Endodermal cell (in vitro differentiated cells): ENCODE measurements around the gene BTN1A1. TPM values are rescaled to one million over a fixed set of nuclear protein-coding genes. Genes with fewer than 3 reads are reported as not detected.

ENCODE experiments used
- DNase-seq: peaks from one replicate; pipeline ENCODE4 v3.0.0-alpha.2; 2017
- H3K27ac ChIP-seq: 2 replicates; pipeline ENCODE4 v1.5.1; 2013; ENCODE audit warnings: mild to moderate bottlenecking, low read depth, low read length, moderate library complexity
- H3K27me3 ChIP-seq: 2 replicates; pipeline ENCODE4 v1.6.1; 2013; ENCODE audit warnings: mild to moderate bottlenecking, low read length, moderate library complexity; ENCODE audit not compliant: insufficient read depth, control insufficient read depth, poor library complexity, severe bottlenecking
- H3K36me3 ChIP-seq: 2 replicates; pipeline ENCODE4 v1.7.0; 2013; ENCODE audit warnings: mild to moderate bottlenecking, low read length, moderate library complexity; ENCODE audit not compliant: control insufficient read depth, insufficient read depth
- H3K4me1 ChIP-seq: one replicate; pipeline ENCODE4 v1.7.0; 2013; ENCODE audit warnings: low read length; ENCODE audit not compliant: control insufficient read depth, insufficient read depth
- H3K4me3 ChIP-seq: 2 replicates; pipeline ENCODE4 v1.5.1; 2013; ENCODE audit warnings: mild to moderate bottlenecking, low read length, moderate library complexity
- H3K9ac ChIP-seq: 2 replicates; pipeline ENCODE4 v1.6.1; 2013; ENCODE audit warnings: mild to moderate bottlenecking, low read length, moderate library complexity; ENCODE audit not compliant: poor library complexity, severe bottlenecking; ENCODE audit errors: extremely low read depth
- H3K9me3 ChIP-seq: 2 replicates; pipeline ENCODE4 v1.6.1; 2013; ENCODE audit warnings: mild to moderate bottlenecking, low read length, moderate library complexity; ENCODE audit not compliant: control insufficient read depth
- H3K27ac Mint-ChIP-seq: 2 replicates; pipeline ENCODE4 v1.8.0; 2020; ENCODE audit warnings: mixed read lengths
- H3K27me3 Mint-ChIP-seq: 2 replicates; pipeline ENCODE4 v1.8.0; 2021; ENCODE audit warnings: mild to moderate bottlenecking, mixed read lengths; ENCODE audit not compliant: insufficient read depth
- H3K36me3 Mint-ChIP-seq: 2 replicates; pipeline ENCODE4 v1.8.0; 2020; ENCODE audit warnings: low read depth, mixed read lengths
- H3K4me1 Mint-ChIP-seq: 2 replicates; pipeline ENCODE4 v1.8.0; 2020; ENCODE audit warnings: mixed read lengths
- H3K4me3 Mint-ChIP-seq: 2 replicates; pipeline ENCODE4 v1.8.0; 2020; ENCODE audit warnings: mild to moderate bottlenecking, moderate library complexity, mixed read lengths
- H3K9me3 Mint-ChIP-seq: 2 replicates; pipeline ENCODE4 v1.8.0; 2020; ENCODE audit warnings: mild to moderate bottlenecking, mixed read lengths
- CTCF ChIP-seq: fragments of 200-600 bp; sonication (generic); conservative IDR thresholded peaks from 2 replicates; pipeline ENCODE4 v1.5.0; 2021; ENCODE audit warnings: antibody characterized with exemption, mild to moderate bottlenecking
- WGBS, 2 experiments: methylation state at CpG; one replicate each; pipeline versions ENCODE4 v1.1.5 to v1.1.7; 2013; ENCODE audit warnings: missing lambda C conversion rate in 2 of 2, mixed read lengths in 1 of 2; ENCODE audit not compliant: insufficient coverage in 1 of 2, insufficient read length in 1 of 2; 5-methylcytosine and 5-hydroxymethylcytosine counted together
- total RNA-seq, 2 donors: library from RNA; stranded (reverse); fragmentation: NEBNext Ultra II Directional in 1 of 2; extraction: Animal tissue kit (Norgen Biotek cat#: 25700) in 1 of 2; gene quantifications; 2 replicates in 1 of 2; 3 replicates in 1 of 2; pipeline ENCODE4 v1.2.1, GENCODE V29; 2021

The BTN1A1 gene
- total RNA-seq, 2 donors from 2014 or later = 0.11 TPM; not detected in 1

- no peaks in the 10 kb centered on the region for H3K36me3 ChIP-seq
- peaks cover 1% of the 10 kb centered on the region for H3K9me3 Mint-ChIP-seq
- no peak for TF ChIP-seq CTCF
These were observed 8.5 kb upstream of the BTN1A1 start for GRCh38 chr6:26491604-26492003.

DNA sequence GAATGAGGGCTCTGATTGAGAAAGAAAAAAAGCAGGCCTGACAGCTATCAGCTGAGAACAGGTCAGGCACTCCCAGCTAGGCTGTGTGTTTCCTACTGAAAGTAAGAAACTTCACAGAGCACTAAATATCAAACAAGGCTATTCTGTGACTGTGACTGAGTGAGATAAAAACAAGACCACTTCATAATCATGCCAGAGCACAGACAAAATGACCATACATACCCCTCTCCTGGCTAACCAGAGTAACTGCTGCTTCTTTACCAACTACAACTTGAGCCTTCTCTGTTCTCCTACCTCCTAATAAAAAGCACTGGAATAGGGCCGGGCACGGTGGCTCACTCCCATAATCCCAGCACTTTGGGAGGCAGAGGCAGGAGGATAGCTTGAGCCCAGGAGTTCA, 6.8 kb upstream of the BTN1A1 start:
- 60 to 87% methylated on average over 2 of the region's 2 CpGs for WGBS, 2 experiments

More at GRCh38 chr6:26491604-26492003, 8.5 kb upstream of the BTN1A1 start:
- Histone ChIP-seq H3K9me3 (no peaks in the 10 kb centered on the region), H3K4me1 (peaks cover 2% of the 10 kb centered on the region), H3K9ac (no peak overlapping the region), H3K4me3 (no peak overlapping the region), H3K27ac (no peak overlapping the region), H3K27me3 (no peaks in the 10 kb centered on the region)
- no peaks in the 10 kb centered on the region for H3K36me3 Mint-ChIP-seq
- H3K4me1 Mint-ChIP-seq = peaks cover 10% of the 10 kb centered on the region
- peaks cover 20% of the 10 kb centered on the region for H3K27me3 Mint-ChIP-seq
- H3K27ac Mint-ChIP-seq = no peak overlapping the region
- no peak overlapping the region for H3K4me3 Mint-ChIP-seq
- 71 to 88% methylated on average over 3 to 5 of the region's 5 CpGs for WGBS, 2 experiments
- no peak for DNase-seq

DNA sequence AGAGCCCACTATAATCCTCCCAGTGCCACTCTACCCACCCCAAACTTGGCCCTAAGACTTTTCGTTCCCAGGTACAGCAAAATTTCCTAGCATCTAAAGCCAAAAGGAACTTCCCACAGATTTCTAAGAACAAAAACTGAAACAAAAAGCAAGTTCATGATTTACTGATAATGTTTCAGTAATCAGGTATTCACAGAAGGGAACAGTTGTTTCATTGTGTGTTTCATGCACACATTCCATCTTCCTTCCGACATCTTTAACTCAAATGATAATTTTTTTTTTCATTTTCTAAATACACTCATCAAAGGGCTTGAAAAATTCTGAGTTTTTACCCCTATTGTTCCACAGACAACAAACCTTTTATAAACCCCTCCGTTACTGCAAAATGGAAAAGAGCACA, 6.0 kb upstream of the BTN1A1 start:
- WGBS, 2 experiments = 96 to 100% methylated on average over 1 to 3 of the region's 3 CpGs
- Mint-ChIP-seq H3K9me3 (no peaks in the 10 kb centered on the region), H3K27ac (no peak overlapping the region), H3K27me3 (peaks cover 19% of the 10 kb centered on the region), H3K4me1 (peaks cover 10% of the 10 kb centered on the region), H3K4me3 (no peak overlapping the region), H3K36me3 (no peaks in the 10 kb centered on the region)
- Histone ChIP-seq H3K9ac (no peak overlapping the region), H3K27me3 (no peaks in the 10 kb centered on the region), H3K27ac (no peak overlapping the region), H3K36me3 (no peaks in the 10 kb centered on the region), H3K4me3 (no peak overlapping the region), H3K9me3 (no peaks in the 10 kb centered on the region), H3K4me1 (peaks cover 2% of the 10 kb centered on the region)
- TF ChIP-seq CTCF = no peak
- DNase-seq = no peak

More for the DNA sequence above, 6.8 kb upstream of the BTN1A1 start:
- H3K36me3 ChIP-seq = no peaks in the 10 kb centered on the region
- Mint-ChIP-seq H3K4me3 (no peak overlapping the region), H3K36me3 (no peaks in the 10 kb centered on the region), H3K27ac (no peak overlapping the region), H3K9me3 (no peaks in the 10 kb centered on the region), H3K27me3 (peaks cover 19% of the 10 kb centered on the region), H3K4me1 (peaks cover 10% of the 10 kb centered on the region)
- peak; percentile 61 for TF ChIP-seq CTCF
- H3K27ac ChIP-seq = no peak overlapping the region
- H3K4me1 ChIP-seq = peaks cover 2% of the 10 kb centered on the region
- no peak overlapping the region for H3K9ac ChIP-seq
- H3K27me3 ChIP-seq = no peaks in the 10 kb centered on the region
- H3K4me3 ChIP-seq = no peak overlapping the region
- H3K9me3 ChIP-seq = no peaks in the 10 kb centered on the region
- DNase-seq = no peak
